ENCODE data around the gene MUCL1.

Gene MUCL1

DNA sequence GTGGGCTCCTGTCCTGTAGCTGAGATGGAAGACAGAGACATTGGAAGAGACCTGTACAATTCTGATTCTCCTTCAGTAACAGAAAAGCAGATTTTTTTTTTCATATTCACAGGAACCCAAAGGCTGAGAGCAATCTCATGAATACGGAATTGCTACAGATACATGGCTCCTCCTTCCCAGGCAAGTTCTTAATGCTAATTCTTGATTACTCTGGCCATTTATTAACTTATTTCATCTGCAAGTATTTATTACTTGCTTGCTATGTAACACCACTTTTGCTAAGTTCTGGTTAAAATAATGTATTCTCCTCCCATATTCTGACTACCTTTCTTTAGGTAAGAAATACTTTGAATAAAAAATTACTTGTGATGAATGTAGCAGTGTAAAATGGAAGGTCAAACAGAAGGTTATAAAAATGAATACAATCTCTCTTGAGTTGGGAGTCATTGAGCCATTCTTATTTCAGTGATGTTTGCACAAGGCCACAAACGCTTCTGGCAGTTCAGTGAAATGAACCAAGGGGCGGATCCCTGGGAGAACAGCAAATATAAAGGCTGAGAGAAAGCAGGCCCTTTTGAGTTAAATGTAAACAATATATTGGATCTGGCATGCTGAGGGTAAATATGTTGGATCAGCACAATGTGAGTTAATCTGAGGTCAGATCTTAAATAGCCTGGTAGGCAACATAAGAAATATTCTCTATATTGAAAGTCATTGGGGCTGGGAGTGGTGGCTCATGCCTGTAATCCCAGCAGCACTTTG, 37.6 kb downstream of the MUCL1 start:
- no peak for DNase-seq (ENCODE audit: low read depth in 1 of 2, low spot score in 1 of 2)
